ENCODE data around the gene SMIM15.

The SMIM15 gene

GRCh38 chr5:61130289-61130688 lies 32.0 kb downstream of the SMIM15 start:
- no peak for DNase-seq
- Histone ChIP-seq H3K4me3 (no peak overlapping the region), H3K4me1 (no peaks in the 10 kb centered on the region), H3K9me3 (no peaks in the 10 kb centered on the region), H3K36me3 (no peaks in the 10 kb centered on the region), H3K27me3 (no peaks in the 10 kb centered on the region), H3K27ac (no peak overlapping the region)
- intact Hi-C loops (cut with DNase I; ENCODE audit: low total_unique reads) = no loop called here
- TF ChIP-seq, protein P1, sequence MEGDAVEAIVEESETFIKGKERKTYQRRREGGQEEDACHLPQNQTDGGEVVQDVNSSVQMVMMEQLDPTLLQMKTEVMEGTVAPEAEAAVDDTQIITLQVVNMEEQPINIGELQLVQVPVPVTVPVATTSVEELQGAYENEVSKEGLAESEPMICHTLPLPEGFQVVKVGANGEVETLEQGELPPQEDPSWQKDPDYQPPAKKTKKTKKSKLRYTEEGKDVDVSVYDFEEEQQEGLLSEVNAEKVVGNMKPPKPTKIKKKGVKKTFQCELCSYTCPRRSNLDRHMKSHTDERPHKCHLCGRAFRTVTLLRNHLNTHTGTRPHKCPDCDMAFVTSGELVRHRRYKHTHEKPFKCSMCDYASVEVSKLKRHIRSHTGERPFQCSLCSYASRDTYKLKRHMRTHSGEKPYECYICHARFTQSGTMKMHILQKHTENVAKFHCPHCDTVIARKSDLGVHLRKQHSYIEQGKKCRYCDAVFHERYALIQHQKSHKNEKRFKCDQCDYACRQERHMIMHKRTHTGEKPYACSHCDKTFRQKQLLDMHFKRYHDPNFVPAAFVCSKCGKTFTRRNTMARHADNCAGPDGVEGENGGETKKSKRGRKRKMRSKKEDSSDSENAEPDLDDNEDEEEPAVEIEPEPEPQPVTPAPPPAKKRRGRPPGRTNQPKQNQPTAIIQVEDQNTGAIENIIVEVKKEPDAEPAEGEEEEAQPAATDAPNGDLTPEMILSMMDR (IDR thresholded peaks at IDR 0.05) = no peak

DNA sequence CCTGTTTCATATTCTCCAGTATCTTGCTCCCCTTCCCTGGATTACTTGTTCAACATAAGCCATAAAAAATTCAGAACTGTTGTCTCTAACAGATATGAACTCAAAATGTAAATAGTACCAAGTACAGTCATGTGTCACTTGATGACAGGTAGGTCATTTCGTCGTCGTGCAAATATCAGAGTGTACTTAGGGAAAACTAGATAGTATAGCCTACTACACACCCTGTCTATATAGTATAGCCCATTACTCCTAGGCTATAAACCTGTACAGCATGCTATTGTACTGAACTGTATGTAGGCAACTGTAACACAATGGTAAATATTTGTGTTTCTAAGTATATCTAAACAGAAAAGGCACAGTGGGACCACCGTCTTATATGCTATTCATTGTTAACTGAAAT lies 39.1 kb downstream of the SMIM15 start:
- intact Hi-C loops (cut with DNase I; ENCODE audit: low total_unique reads) = no loop called here
- TF ChIP-seq, protein P1 (IDR thresholded peaks at IDR 0.05) = no peak
- no peak overlapping the region for H3K27ac ChIP-seq
- no peak overlapping the region for H3K4me3 ChIP-seq
- H3K4me1 ChIP-seq = no peaks in the 10 kb centered on the region
- no peaks in the 10 kb centered on the region for H3K9me3 ChIP-seq
- no peak for DNase-seq
- H3K27me3 ChIP-seq = no peaks in the 10 kb centered on the region
- H3K36me3 ChIP-seq = no peaks in the 10 kb centered on the region

DNA sequence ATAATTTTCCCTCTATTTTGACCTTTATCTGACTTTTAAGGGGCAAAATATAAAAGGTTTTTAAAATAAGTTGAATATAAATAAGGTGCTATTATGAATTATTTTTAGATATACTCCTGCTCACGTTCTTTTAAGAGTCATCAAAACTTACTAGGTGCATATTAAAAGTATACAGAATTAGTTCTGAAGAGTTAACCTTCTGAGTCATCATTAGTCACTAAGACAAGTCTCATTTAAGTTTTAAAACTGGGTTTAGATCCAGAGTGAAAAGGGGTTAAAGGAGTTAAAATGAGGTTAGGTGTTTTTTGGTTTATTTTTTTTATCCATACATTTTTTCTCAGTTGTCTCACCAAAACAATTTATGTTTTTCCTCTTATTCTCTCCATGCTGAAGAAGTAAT lies 41.7 kb downstream of the SMIM15 start:
- Histone ChIP-seq H3K36me3 (no peaks in the 10 kb centered on the region), H3K9me3 (no peaks in the 10 kb centered on the region), H3K4me3 (no peak overlapping the region), H3K27me3 (no peaks in the 10 kb centered on the region), H3K4me1 (no peaks in the 10 kb centered on the region), H3K27ac (no peak overlapping the region)
- intact Hi-C loops (cut with DNase I; ENCODE audit: low total_unique reads) = no loop called here
- DNase-seq = no peak
- TF ChIP-seq, protein P1 (IDR thresholded peaks at IDR 0.05) = no peak

DNA sequence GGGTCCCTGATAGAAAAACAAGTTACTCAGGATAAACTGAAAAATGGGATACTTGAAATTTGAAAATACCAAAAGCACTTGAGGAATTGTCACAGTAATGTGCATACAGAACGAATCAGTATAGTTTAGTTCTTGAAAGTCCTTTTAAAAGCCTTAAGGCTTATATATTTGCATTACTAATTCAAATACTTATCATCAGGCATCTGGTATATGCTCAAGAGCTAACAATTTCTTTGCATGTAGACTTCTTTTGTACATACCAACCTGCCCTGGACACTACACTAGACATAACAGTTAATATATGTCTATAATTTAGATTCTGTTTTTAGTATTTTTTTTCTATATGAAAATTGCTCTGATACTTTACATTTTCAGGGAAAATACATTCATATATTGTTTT lies 43.2 kb downstream of the SMIM15 start:
- Histone ChIP-seq H3K9me3 (no peaks in the 10 kb centered on the region), H3K36me3 (no peaks in the 10 kb centered on the region), H3K4me3 (no peak overlapping the region), H3K27ac (no peak overlapping the region), H3K4me1 (no peaks in the 10 kb centered on the region), H3K27me3 (no peaks in the 10 kb centered on the region)
- DNase-seq = no peak
- TF ChIP-seq, protein P1 (IDR thresholded peaks at IDR 0.05) = no peak
- intact Hi-C loops (cut with DNase I; ENCODE audit: low total_unique reads) = no loop called here

DNA sequence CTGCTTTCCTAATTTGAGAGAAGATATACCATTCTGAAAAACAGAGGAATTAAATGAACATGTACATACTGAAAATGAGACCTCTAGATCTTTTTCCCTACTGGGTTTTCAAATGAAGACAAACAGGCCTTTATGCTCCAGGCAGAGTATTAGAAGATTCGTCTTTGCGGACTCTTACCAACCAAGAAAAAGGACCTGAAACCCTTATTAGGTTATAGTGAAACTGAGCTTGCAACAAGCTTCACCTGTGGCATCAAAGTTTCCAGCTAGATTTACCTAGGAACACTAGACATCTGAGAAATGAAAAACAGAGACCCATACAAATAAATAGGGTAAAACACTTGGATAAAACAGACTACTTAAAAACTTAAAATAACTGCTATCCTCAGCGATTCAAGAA lies 46.3 kb downstream of the SMIM15 start:
- Histone ChIP-seq H3K4me3 (no peak overlapping the region), H3K27me3 (no peaks in the 10 kb centered on the region), H3K9me3 (no peaks in the 10 kb centered on the region), H3K27ac (no peak overlapping the region), H3K4me1 (no peaks in the 10 kb centered on the region), H3K36me3 (no peaks in the 10 kb centered on the region)
- intact Hi-C loops (cut with DNase I; ENCODE audit: low total_unique reads) = no loop called here
- no peak for DNase-seq
- TF ChIP-seq, protein P1 (IDR thresholded peaks at IDR 0.05) = no peak

- Histone ChIP-seq H3K36me3 (no peaks in the 10 kb centered on the region), H3K4me1 (no peaks in the 10 kb centered on the region), H3K9me3 (no peaks in the 10 kb centered on the region), H3K27me3 (no peaks in the 10 kb centered on the region), H3K4me3 (no peak overlapping the region), H3K27ac (no peak overlapping the region)
- intact Hi-C loops (cut with DNase I; ENCODE audit: low total_unique reads) = no loop called here
- DNase-seq = no peak
- TF ChIP-seq, protein P1 (IDR thresholded peaks at IDR 0.05) = no peak
Measured at GRCh38 chr5:61114441-61114840, 47.8 kb downstream of the SMIM15 start.

All from tibial artery (tissue), 4 donors.